ENCODE measurements around the gene CRLF2.

GRCh38 chrX:1170243-1170642, 42.2 kb downstream of the CRLF2 start:
- no peak for TF ChIP-seq CTCF (conservative IDR thresholded peaks at IDR 0.05; ENCODE audit: low read depth in 2 of 2)
- no peak for TF ChIP-seq ZNF331 (CRISPR knock-in tag; IDR thresholded peaks at IDR 0.05; ENCODE audit: low read depth)
- no peak for TF ChIP-seq POLR2AphosphoS5 (IDR thresholded peaks at IDR 0.05; ENCODE audit: low read depth)
- TF ChIP-seq EZH2 (IDR thresholded peaks at IDR 0.05; ENCODE audit: low read depth, unreplicated experiment), result no peak
- no peak for TF ChIP-seq EZH2phosphoT487 (IDR thresholded peaks at IDR 0.05; ENCODE audit: unreplicated experiment)
- TF ChIP-seq REST (IDR thresholded peaks at IDR 0.05; ENCODE audit: unreplicated experiment), result no peak
- no peak for TF ChIP-seq CREB1 (CRISPR knock-in tag; IDR thresholded peaks at IDR 0.05; ENCODE audit: low read depth)

All from GM23338 (cell line).